GM12892 (cell line): ENCODE measurements around the gene ART5.
"Not testable (repeated sequence)": the region's sequence is repeated elsewhere in the genome, so short reads cannot be mapped to it uniquely, and the experiment has no call there.

Experiments
- DNase-seq: peaks from one replicate; pipeline ENCODE4 v3.0.0; 2011; ENCODE audit not compliant: insufficient read length
- FAIRE-seq: peaks from 2 replicates; lab custom pipeline; 2011; peaks lifted over from hg19 to GRCh38; lab: Jason Lieb, UNC
- POLR2A ChIP-seq: IDR thresholded peaks from 2 replicates; pipeline ENCODE4 v1.6.1; 2011; ENCODE audit warnings: low read depth, low read length, control low read depth
- POLR2AphosphoS5 ChIP-seq: IDR thresholded peaks from 2 replicates; pipeline ENCODE4 v1.6.1; 2011; ENCODE audit warnings: low read depth, low read length, control low read depth
- TAF1 ChIP-seq: IDR thresholded peaks from 2 replicates; pipeline ENCODE4 v1.6.1; 2011; ENCODE audit warnings: low read depth, mild to moderate bottlenecking, control low read depth, low read length, borderline replicate concordance

The ART5 gene

GRCh38 chr11:3669128-3669527 is 27.3 kb upstream of the ART5 start:
- no peak for DNase-seq
- TF ChIP-seq POLR2AphosphoS5 (no peak), POLR2A (no peak), TAF1 (no peak)
- FAIRE-seq: no peak

GRCh38 chr11:3667149-3668035 is 25.6 kb upstream of the ART5 start:
- FAIRE-seq (no peak), DNase-seq (no peak)
- TF ChIP-seq POLR2A (no peak), POLR2AphosphoS5 (no peak), TAF1 (no peak)

GRCh38 chr11:3666023-3666530 is 24.3 kb upstream of the ART5 start:
- no peak for TF ChIP-seq TAF1
- no peak for TF ChIP-seq POLR2A
- no peak for TF ChIP-seq POLR2AphosphoS5
- DNase-seq: no peak
- no peak for FAIRE-seq

- FAIRE-seq (no peak), DNase-seq (no peak)
- TF ChIP-seq TAF1: no peak
- TF ChIP-seq POLR2A: no peak
- no peak for TF ChIP-seq POLR2AphosphoS5
These were observed 23.7 kb upstream of the ART5 start for GRCh38 chr11:3665336-3666022.

- TF ChIP-seq TAF1: no peak
- no peak for TF ChIP-seq POLR2A
- TF ChIP-seq POLR2AphosphoS5: no peak
- no peak for FAIRE-seq
These were observed 22.3 kb upstream of the ART5 start for GRCh38 chr11:3664032-3664630.

GRCh38 chr11:3662856-3663255 is 21.1 kb upstream of the ART5 start:
- FAIRE-seq (peak; percentile 62), DNase-seq (no peak)

More at GRCh38 chr11:3664032-3664630, 22.3 kb upstream of the ART5 start:
- no peak for DNase-seq

GRCh38 chr11:3660960-3661359 is 19.2 kb upstream of the ART5 start:
- FAIRE-seq (no peak), DNase-seq (no peak)
- TF ChIP-seq POLR2AphosphoS5 (no peak), TAF1 (no peak), POLR2A (no peak)

More at GRCh38 chr11:3662856-3663255, 21.1 kb upstream of the ART5 start:
- no peak for TF ChIP-seq TAF1
- TF ChIP-seq POLR2A: no peak
- TF ChIP-seq POLR2AphosphoS5: no peak

- no peak for FAIRE-seq
- DNase-seq: no peak
- TF ChIP-seq POLR2AphosphoS5 (no peak), POLR2A (no peak), TAF1 (no peak)
These were observed 18.1 kb upstream of the ART5 start for GRCh38 chr11:3659595-3660515.

GRCh38 chr11:3658252-3658651 is 16.5 kb upstream of the ART5 start:
- no peak for TF ChIP-seq POLR2A
- no peak for TF ChIP-seq TAF1
- TF ChIP-seq POLR2AphosphoS5: no peak
- DNase-seq (no peak), FAIRE-seq (no peak)

- DNase-seq, FAIRE-seq: not testable (repeated sequence)
These were observed 15.5 kb upstream of the ART5 start for GRCh38 chr11:3657331-3657730.

GRCh38 chr11:3655547-3655946 is 13.8 kb upstream of the ART5 start:
- DNase-seq (no peak), FAIRE-seq (no peak)
- TF ChIP-seq TAF1 (no peak), POLR2A (no peak), POLR2AphosphoS5 (no peak)

GRCh38 chr11:3652514-3652913 is 10.7 kb upstream of the ART5 start:
- not testable (repeated sequence) for DNase-seq, FAIRE-seq

GRCh38 chr11:3649374-3649773 is 7.6 kb upstream of the ART5 start:
- not testable (repeated sequence) for FAIRE-seq, DNase-seq

GRCh38 chr11:3648843-3649242 is 7.1 kb upstream of the ART5 start:
- not testable (repeated sequence) for FAIRE-seq, DNase-seq
